Stimulated activated CD4-positive, alpha-beta T cell treated with anti-CD3 and anti-CD28 coated beads, TNF-alpha, amount 100 ng/mL, for 48 hours (primary cell): ENCODE results near the gene PNO1.
"Not testable (repeated sequence)": the region's sequence is repeated elsewhere in the genome, so short reads cannot be mapped to it uniquely, and the experiment has no call there.

ENCODE experiments used
- DNase-seq, 3 donors: peaks; one replicate each; pipeline ENCODE4 v3.0.0-alpha.2; 2020; ENCODE audit warnings: low read depth in 3 of 3

The PNO1 gene

GRCh38 chr2:68157402-68158133 is at the start of gene PNO1:
Gene PNO1 (plus strand): TSS chr2:68157888. CDS start chr2:68157935, 47 bp downstream.
- DNase-seq, result peak; percentile 92 to 97 (median 95)

GRCh38 chr2:68108120-68108519 is 49.6 kb upstream of the PNO1 start:
- no peak for DNase-seq

- no peak for DNase-seq
Measured at GRCh38 chr2:68110102-68110501, 47.6 kb upstream of the PNO1 start.

- no peak for DNase-seq
Measured at GRCh38 chr2:68115965-68116364, 41.7 kb upstream of the PNO1 start.

GRCh38 chr2:68117922-68118321 is 39.8 kb upstream of the PNO1 start:
- not testable (repeated sequence) for DNase-seq

GRCh38 chr2:68118816-68119215 is 38.9 kb upstream of the PNO1 start:
- DNase-seq, result no peak

GRCh38 chr2:68119504-68119903 is 38.2 kb upstream of the PNO1 start:
- DNase-seq, result no peak

GRCh38 chr2:68121873-68122679 is 35.6 kb upstream of the PNO1 start:
- DNase-seq, result peak; percentile 52 to 73 (median 64)

GRCh38 chr2:68122680-68122964 is 35.1 kb upstream of the PNO1 start:
- no peak for DNase-seq

- no peak for DNase-seq
Measured at GRCh38 chr2:68124321-68124720, 33.4 kb upstream of the PNO1 start.

GRCh38 chr2:68125821-68126220 is 31.9 kb upstream of the PNO1 start:
- DNase-seq, result no peak

GRCh38 chr2:68126561-68126960 is 31.1 kb upstream of the PNO1 start:
- DNase-seq, result no peak

GRCh38 chr2:68127358-68128242 is 30.1 kb upstream of the PNO1 start:
- DNase-seq, result no peak

- DNase-seq, result no peak
Measured at GRCh38 chr2:68134120-68134519, 23.6 kb upstream of the PNO1 start.

- no peak for DNase-seq
Measured at GRCh38 chr2:68134554-68134953, 23.1 kb upstream of the PNO1 start.

GRCh38 chr2:68135448-68136320 is 22.0 kb upstream of the PNO1 start:
- DNase-seq, result no peak

- no peak for DNase-seq
Measured at GRCh38 chr2:68141875-68142274, 15.8 kb upstream of the PNO1 start.

- no peak for DNase-seq
Measured at GRCh38 chr2:68151037-68151436, 6.7 kb upstream of the PNO1 start.

- DNase-seq, result no peak
Measured at GRCh38 chr2:68152681-68153347, 4.9 kb upstream of the PNO1 start.

GRCh38 chr2:68155618-68156017 is 2.1 kb upstream of the PNO1 start:
- no peak for DNase-seq

GRCh38 chr2:68156419-68156818 is 1.3 kb upstream of the PNO1 start:
- DNase-seq, result no peak
